Measurements from ENCODE around the gene TRIM46. TPM values are rescaled to one million over a fixed set of nuclear protein-coding genes. Genes with fewer than 3 reads are reported as not detected.
"Not testable (repeated sequence)": the region's sequence is repeated elsewhere in the genome, so short reads cannot be mapped to it uniquely, and the experiment has no call there.

TRIM46 gene
- total and polyA plus RNA-seq, 9 donors: 0.22 to 0.81 (median 0.53) TPM

DNA sequence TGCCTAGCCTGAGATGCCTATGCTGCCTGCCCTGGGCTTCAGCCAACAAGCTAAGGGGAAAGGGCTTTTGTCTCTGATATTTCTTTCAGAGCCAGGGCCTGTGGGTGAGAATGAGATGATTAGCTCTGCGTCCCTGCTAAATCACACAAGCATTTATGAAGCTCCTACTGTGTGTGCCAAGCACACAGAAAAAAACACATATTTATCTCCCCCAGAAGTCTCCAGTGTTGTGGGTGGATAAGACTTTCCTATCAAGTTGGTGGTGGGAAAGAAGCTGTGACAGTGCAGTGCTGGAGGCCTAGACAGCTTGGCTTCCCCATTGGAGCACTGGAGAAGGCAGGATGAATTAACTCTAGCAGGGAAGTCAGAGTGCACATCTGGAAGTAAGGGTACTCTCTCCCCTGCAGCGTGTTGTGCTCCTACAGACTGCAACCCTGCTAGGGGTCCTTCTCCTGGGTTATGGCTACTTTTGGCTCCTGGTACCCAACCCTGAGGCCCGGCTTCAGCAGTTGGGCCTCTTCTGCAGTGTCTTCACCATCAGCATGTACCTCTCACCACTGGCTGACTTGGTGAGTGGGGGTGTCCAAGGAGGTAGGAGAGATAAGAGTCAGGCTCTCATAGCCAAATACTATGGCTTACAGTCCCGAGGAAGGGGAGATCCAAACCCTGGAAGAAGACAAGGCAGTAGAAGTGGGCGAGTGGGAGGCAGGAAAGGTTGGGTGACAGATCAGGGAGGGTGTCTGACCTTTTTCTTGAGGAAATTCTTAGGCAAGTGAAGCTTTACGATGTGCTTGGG lies 36.3 kb upstream of the TRIM46 start:
- Histone ChIP-seq H3K36me3 (ENCODE audit: control insufficient read depth, insufficient read depth, low read length) (peaks cover 20% of the 10 kb centered on the region), H3K4me3 (ENCODE audit: low read length) (no peak overlapping the region), H3K4me1 (ENCODE audit: control insufficient read depth, insufficient read depth, low read length) (peaks cover 36% of the 10 kb centered on the region), H3K27me3 (ENCODE audit: control insufficient read depth, insufficient read depth, low read length) (peaks cover 2% of the 10 kb centered on the region), H3K27ac (ENCODE audit: low read length) (peak overlapping the region; percentile 45), H3K9me3 (replicated peaks; ENCODE audit: control insufficient read depth, low read depth, low read length) (no peaks in the 10 kb centered on the region)
- WGBS (ENCODE audit: insufficient coverage): 92% methylated on average over 2 of the region's 6 CpGs
- no peak for DNase-seq

DNA sequence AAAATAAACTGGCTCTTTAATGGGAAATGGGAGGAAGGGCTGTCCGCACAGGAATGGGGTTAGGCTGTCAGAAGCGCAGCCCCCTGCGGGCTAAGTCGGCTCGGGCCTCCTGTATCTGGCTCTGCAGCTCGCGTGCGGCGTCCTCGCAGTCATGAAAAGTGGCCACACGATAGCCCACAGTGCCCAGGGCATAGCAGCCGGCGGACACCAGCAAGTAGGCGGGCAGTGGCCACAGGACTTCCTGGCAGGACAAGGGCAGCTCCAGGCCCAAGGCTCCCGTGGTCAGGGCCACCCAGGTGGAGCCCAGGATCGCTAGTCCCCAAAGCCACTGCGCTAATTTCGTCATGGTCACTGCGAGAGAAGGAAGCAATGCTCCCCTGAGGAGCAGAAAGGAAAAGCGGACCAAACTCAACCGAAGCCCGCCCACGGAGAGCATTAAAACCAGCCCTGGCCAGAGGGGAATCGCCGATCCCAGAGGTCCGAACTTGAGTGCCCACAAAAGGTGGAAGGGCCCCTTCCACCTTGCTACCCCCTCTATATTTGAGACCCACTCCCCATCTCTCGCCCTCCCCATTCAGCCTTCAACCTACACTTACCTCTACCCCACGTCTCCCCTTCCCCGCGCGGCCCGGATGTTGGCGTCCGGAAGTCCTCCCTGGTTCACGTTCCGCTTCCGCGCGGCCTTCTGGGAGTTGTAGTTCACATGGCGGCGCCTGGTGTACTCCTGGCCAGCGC lies 33.6 kb upstream of the TRIM46 start, which contains the start of gene DPM3:
Gene DPM3, minus strand, starts transcription at position 637 of the 735 bp plus-strand sequence. Its CDS starts 291 bp downstream, at position 346.
- WGBS (ENCODE audit: insufficient coverage): 0% methylated on average over 41 of the region's 42 CpGs
- peak; percentile 93 for DNase-seq
- peak within 1 kb of the TSS; percentile 86 for H3K27ac ChIP-seq (ENCODE audit: low read length)

DNA sequence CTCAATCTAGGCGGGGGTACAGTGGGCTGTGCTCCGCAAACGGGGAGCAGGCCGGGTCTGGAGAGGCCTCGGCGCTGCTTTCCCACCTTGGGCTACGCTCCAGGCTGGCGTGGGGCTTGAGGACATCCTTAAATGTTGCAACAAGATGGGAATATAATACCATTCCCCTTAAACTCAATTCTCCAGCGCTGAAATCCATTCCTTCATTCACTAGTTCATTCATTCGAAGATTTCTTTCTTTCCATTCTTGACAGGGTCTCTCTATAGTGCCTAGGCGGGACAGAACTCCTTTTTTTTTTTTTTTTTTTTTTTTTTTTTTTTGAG lies 33.1 kb upstream of the TRIM46 start:
- 10% methylated on average over 10 of the region's 11 CpGs for WGBS (ENCODE audit: insufficient coverage)
- no peak overlapping the region for H3K27ac ChIP-seq (ENCODE audit: low read length)

More for the DNA sequence above, 33.6 kb upstream of the TRIM46 start, which contains the start of gene DPM3:
- Histone ChIP-seq H3K4me1 (ENCODE audit: control insufficient read depth, insufficient read depth, low read length) (peaks cover 24% of the 10 kb centered on the region), H3K27me3 (ENCODE audit: control insufficient read depth, insufficient read depth, low read length) (peaks cover 2% of the 10 kb centered on the region), H3K4me3 (ENCODE audit: low read length) (peak within 1 kb of the TSS; percentile 68), H3K36me3 (ENCODE audit: control insufficient read depth, insufficient read depth, low read length) (peaks cover 10% of the 10 kb centered on the region), H3K9me3 (replicated peaks; ENCODE audit: control insufficient read depth, low read depth, low read length) (no peaks in the 10 kb centered on the region)

DNA sequence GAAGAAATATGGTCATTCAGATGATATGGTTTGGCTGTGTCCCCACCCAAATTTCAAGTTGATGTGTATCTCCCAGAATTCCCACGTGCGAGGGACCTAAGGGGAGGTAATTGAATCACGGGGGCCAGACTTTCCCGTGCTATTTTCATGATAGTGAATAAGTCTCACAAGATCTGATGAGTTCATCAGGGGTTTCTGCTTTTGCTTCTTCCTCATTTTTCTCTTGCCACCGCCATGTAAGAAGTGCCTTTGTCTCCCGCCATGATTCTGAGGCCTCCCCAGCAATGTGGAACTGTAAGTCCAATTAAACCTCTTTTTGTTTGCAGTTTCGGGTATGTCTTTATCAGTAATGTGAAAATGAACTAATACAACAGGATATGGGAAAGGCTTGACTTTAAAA lies 31.9 kb upstream of the TRIM46 start:
- no CpG with 5 or more reads among the region's 7 CpGs for WGBS (ENCODE audit: insufficient coverage)
- no peak overlapping the region for H3K27ac ChIP-seq (ENCODE audit: low read length)

More for the DNA sequence above, 33.1 kb upstream of the TRIM46 start:
- Histone ChIP-seq H3K4me1 (ENCODE audit: control insufficient read depth, insufficient read depth, low read length) (peaks cover 20% of the 10 kb centered on the region), H3K9me3 (replicated peaks; ENCODE audit: control insufficient read depth, low read depth, low read length) (no peaks in the 10 kb centered on the region), H3K36me3 (ENCODE audit: control insufficient read depth, insufficient read depth, low read length) (peaks cover 10% of the 10 kb centered on the region), H3K4me3 (ENCODE audit: low read length) (peak overlapping the region; percentile 68), H3K27me3 (ENCODE audit: control insufficient read depth, insufficient read depth, low read length) (peaks cover 2% of the 10 kb centered on the region)
- DNase-seq: no peak

DNA sequence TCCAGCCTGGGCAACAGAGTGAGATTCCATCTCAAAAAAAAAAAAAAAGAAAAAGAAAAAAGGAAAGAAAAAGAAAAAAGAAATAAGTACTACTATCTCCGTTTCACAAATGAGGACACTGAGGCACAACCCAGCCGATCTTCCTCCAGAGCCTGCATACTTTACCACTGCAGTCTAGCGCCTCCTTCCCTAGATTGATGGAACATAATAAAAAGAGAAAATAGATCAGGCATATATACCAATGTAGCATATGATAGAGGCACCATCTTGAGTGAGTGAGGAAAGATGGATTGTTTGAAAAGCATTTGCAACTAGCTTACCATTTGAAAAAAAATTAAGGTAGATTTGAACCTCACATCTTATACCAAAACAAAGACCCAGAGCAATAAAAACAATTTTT lies 28.2 kb upstream of the TRIM46 start:
- peaks cover 2% of the 10 kb centered on the region for H3K4me1 ChIP-seq (ENCODE audit: control insufficient read depth, insufficient read depth, low read length)
- no peaks in the 10 kb centered on the region for H3K9me3 ChIP-seq (replicated peaks; ENCODE audit: control insufficient read depth, low read depth, low read length)
- peaks cover 6% of the 10 kb centered on the region for H3K27me3 ChIP-seq (ENCODE audit: control insufficient read depth, insufficient read depth, low read length)
- no peak overlapping the region for H3K27ac ChIP-seq (ENCODE audit: low read length)
- no peak for DNase-seq
- H3K36me3 ChIP-seq (ENCODE audit: control insufficient read depth, insufficient read depth, low read length): no peaks in the 10 kb centered on the region
- no CpG with 5 or more reads among the region's 3 CpGs for WGBS (ENCODE audit: insufficient coverage)
- no peak overlapping the region for H3K4me3 ChIP-seq (ENCODE audit: low read length)

More for the DNA sequence above, 31.9 kb upstream of the TRIM46 start:
- H3K4me3 ChIP-seq (ENCODE audit: low read length): no peak overlapping the region
- peaks cover 10% of the 10 kb centered on the region for H3K36me3 ChIP-seq (ENCODE audit: control insufficient read depth, insufficient read depth, low read length)
- H3K27me3 ChIP-seq (ENCODE audit: control insufficient read depth, insufficient read depth, low read length): peaks cover 2% of the 10 kb centered on the region
- DNase-seq: no peak
- peaks cover 14% of the 10 kb centered on the region for H3K4me1 ChIP-seq (ENCODE audit: control insufficient read depth, insufficient read depth, low read length)
- H3K9me3 ChIP-seq (replicated peaks; ENCODE audit: control insufficient read depth, low read depth, low read length): no peaks in the 10 kb centered on the region

DNA sequence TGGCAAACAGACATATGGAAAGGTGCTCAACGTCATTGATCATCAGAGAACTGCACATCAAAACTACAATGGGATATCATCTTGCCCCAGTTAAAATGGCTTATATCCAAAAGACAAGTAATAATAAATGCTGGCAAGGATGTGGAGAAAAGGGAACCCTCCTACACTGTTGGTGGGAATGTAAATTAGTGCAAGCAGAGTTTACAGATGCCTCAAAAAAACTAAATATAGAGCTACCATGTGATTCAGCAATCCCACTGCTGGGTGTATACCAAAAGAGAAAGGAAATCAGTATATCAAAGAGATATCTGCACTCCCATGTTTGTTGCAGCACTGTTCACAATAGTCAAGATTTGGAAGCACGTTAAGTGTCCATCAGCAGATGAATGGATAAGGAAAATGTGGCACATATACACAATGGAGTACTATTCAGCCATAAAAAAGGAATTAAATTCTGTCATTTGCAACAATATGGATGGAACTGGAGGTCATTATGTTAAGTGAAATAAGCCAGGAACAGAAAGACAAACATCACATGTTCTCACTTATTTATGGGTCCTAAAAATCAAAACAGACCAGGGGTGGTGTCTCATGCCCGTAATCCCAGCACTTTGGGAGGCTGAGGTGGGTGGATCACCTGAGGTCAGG lies 17.5 kb upstream of the TRIM46 start:
- not testable (repeated sequence) for H3K9me3 ChIP-seq (replicated peaks; ENCODE audit: control insufficient read depth, low read depth, low read length); H3K27ac ChIP-seq (ENCODE audit: low read length); H3K4me1 ChIP-seq (ENCODE audit: control insufficient read depth, insufficient read depth, low read length); H3K27me3 ChIP-seq (ENCODE audit: control insufficient read depth, insufficient read depth, low read length); H3K4me3 ChIP-seq (ENCODE audit: low read length); DNase-seq; H3K36me3 ChIP-seq (ENCODE audit: control insufficient read depth, insufficient read depth, low read length)
- WGBS (ENCODE audit: insufficient coverage): no CpG with 5 or more reads among the region's 3 CpGs

DNA sequence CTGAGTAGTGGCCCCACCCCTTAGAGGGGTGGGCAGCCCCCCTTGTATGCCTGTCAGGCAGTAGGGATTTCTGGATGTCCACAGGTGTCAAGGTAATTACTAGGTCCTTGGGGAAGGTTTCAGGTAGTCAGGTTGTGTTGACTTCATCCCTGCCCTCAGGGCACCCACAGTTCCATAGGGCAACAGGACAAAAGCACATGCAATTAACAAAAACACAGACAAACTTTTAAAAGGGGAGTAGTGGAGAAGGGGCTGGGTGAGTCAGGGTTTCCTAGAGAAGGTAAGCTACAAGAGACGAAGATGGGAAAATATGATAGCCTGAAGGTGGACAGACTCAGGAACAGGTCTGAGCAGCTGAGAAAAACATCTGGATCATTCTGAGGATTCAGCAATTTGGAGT lies 14.7 kb upstream of the TRIM46 start:
- Histone ChIP-seq H3K36me3 (ENCODE audit: control insufficient read depth, insufficient read depth, low read length) (no peaks in the 10 kb centered on the region), H3K4me3 (ENCODE audit: low read length) (no peak overlapping the region), H3K27ac (ENCODE audit: low read length) (no peak overlapping the region), H3K9me3 (replicated peaks; ENCODE audit: control insufficient read depth, low read depth, low read length) (no peaks in the 10 kb centered on the region), H3K27me3 (ENCODE audit: control insufficient read depth, insufficient read depth, low read length) (no peaks in the 10 kb centered on the region), H3K4me1 (ENCODE audit: control insufficient read depth, insufficient read depth, low read length) (no peaks in the 10 kb centered on the region)
- 75% methylated on average over 1 of the region's 1 CpG for WGBS (ENCODE audit: insufficient coverage)
- DNase-seq: no peak

DNA sequence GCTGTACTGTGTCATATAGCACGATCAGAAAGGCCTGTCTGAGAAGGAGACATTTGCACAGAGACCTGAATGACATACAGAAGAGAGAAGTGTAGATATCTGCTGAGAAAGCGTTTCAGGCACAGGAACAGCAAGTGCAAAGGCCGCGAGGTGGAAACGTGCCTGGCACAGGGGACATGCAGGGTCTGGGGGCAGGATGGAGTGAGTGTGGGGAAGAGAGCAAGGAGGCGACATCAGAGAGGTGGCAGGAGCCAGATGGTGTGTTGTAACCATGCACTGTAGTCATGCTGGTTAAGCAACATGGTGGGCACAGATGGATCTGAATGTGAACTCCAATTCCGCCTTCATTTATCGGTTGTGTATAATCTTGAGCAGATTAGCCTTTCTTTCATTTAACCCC lies 13.5 kb upstream of the TRIM46 start:
- Histone ChIP-seq H3K9me3 (replicated peaks; ENCODE audit: control insufficient read depth, low read depth, low read length) (no peaks in the 10 kb centered on the region), H3K27ac (ENCODE audit: low read length) (no peak overlapping the region), H3K36me3 (ENCODE audit: control insufficient read depth, insufficient read depth, low read length) (no peaks in the 10 kb centered on the region), H3K4me3 (ENCODE audit: low read length) (no peak overlapping the region), H3K27me3 (ENCODE audit: control insufficient read depth, insufficient read depth, low read length) (no peaks in the 10 kb centered on the region), H3K4me1 (ENCODE audit: control insufficient read depth, insufficient read depth, low read length) (no peaks in the 10 kb centered on the region)
- no peak for DNase-seq
- whole genome bisulfite sequencing (ENCODE audit: insufficient coverage): 67% methylated on average over 6 of the region's 8 CpGs

DNA sequence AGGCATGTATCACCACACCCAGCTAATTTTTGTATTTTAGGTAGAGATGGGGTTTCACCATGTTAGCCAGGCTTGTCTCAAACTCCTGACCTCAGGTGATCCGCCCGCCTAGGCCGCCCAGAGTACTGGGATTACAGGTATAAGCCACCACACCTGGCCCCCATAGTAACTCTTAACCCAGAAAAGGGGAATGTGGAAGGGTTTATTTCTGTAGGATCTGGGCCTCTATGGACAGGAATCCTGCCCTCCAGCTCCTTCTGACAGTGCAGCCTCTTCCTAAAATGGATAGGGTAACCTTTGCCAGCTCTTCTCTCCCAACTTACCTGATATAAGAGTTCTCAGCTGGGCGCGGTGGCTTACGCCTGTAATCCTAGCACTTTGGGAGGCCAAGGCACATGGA lies 11.0 kb upstream of the TRIM46 start:
- H3K4me1 ChIP-seq (ENCODE audit: control insufficient read depth, insufficient read depth, low read length): peaks cover 18% of the 10 kb centered on the region
- not testable (repeated sequence) for H3K9me3 ChIP-seq (replicated peaks; ENCODE audit: control insufficient read depth, low read depth, low read length); DNase-seq; H3K4me3 ChIP-seq (ENCODE audit: low read length); H3K27ac ChIP-seq (ENCODE audit: low read length); H3K27me3 ChIP-seq (ENCODE audit: control insufficient read depth, insufficient read depth, low read length); H3K36me3 ChIP-seq (ENCODE audit: control insufficient read depth, insufficient read depth, low read length)
- WGBS (ENCODE audit: insufficient coverage): 90% methylated on average over 3 of the region's 6 CpGs

DNA sequence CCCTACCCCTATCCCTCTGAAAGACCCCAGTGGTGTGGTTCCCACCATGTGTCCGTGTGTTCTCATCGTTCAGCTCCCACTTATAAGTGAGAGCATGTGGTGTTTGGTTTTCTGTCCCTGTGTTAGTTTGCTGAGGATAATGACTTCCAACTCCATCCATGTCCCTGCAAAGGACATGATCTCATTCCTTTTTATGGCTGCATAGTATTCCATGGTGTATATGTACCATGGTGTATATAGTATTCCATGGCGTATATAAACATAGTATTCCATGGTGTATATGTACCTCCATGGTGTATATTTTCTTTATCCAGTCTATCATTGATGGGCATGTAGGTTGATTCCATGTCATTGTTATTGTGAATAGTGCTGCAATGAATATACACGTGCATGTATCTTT lies 9.9 kb upstream of the TRIM46 start:
- H3K27me3 ChIP-seq (ENCODE audit: control insufficient read depth, insufficient read depth, low read length); DNase-seq; H3K4me3 ChIP-seq (ENCODE audit: low read length); H3K36me3 ChIP-seq (ENCODE audit: control insufficient read depth, insufficient read depth, low read length); H3K9me3 ChIP-seq (replicated peaks; ENCODE audit: control insufficient read depth, low read depth, low read length); H3K27ac ChIP-seq (ENCODE audit: low read length): not testable (repeated sequence)
- H3K4me1 ChIP-seq (ENCODE audit: control insufficient read depth, insufficient read depth, low read length): peaks cover 23% of the 10 kb centered on the region
- no CpG with 5 or more reads among the region's 4 CpGs for WGBS (ENCODE audit: insufficient coverage)

All from muscle of leg (tissue), 11 donors.